Hepatocyte (in vitro differentiated cells): ENCODE results near the gene GFY. TPM values are rescaled to one million over a fixed set of nuclear protein-coding genes. Genes with fewer than 3 reads are reported as not detected.

Experiments
- DNase-seq: peaks from one replicate; pipeline ENCODE4 v3.0.0-alpha.2; 2016; ENCODE audit warnings: low spot score
- H2AFZ ChIP-seq: fragments of 200-600 bp; sonication (generic); 2 replicates; pipeline ENCODE4 v1.6.0; 2016; ENCODE audit warnings: antibody characterized with exemption, mild to moderate bottlenecking
- H3K27ac ChIP-seq: fragments of 200-600 bp; sonication (generic); 2 replicates; pipeline ENCODE4 v1.5.1; 2016; ENCODE audit warnings: mild to moderate bottlenecking
- H3K27me3 ChIP-seq: fragments of 200-600 bp; sonication (generic); 2 replicates; pipeline ENCODE4 v1.6.1; 2016
- H3K36me3 ChIP-seq: fragments of 200-600 bp; sonication (generic); replicated peaks from 2 replicates; pipeline ENCODE4 v1.5.1; 2016; ENCODE audit warnings: low read depth; ENCODE audit not compliant: insufficient read depth
- H3K4me1 ChIP-seq: fragments of 200-600 bp; sonication (generic); 2 replicates; pipeline ENCODE4 v1.5.1; 2016; ENCODE audit warnings: mild to moderate bottlenecking, moderate library complexity; ENCODE audit not compliant: insufficient read depth
- H3K4me2 ChIP-seq: fragments of 200-600 bp; sonication (generic); 2 replicates; pipeline ENCODE4 v1.6.0; 2016
- H3K4me3 ChIP-seq: fragments of 200-600 bp; sonication (generic); 2 replicates; pipeline ENCODE4 v1.5.1; 2016; ENCODE audit warnings: mild to moderate bottlenecking
- H3K79me2 ChIP-seq: fragments of 200-600 bp; sonication (generic); 2 replicates; pipeline ENCODE4 v1.6.0; 2017; ENCODE audit warnings: mild to moderate bottlenecking
- H3K9me2 ChIP-seq: fragments of 200-600 bp; sonication (generic); replicated peaks from 2 replicates; pipeline ENCODE4 v1.6.0; 2017; ENCODE audit warnings: mild to moderate bottlenecking; ENCODE audit not compliant: insufficient read depth
- H3K9me3 ChIP-seq: fragments of 200-600 bp; sonication (generic); 2 replicates; pipeline ENCODE4 v1.5.1; 2016; ENCODE audit warnings: low read depth, mild to moderate bottlenecking
- H4K20me1 ChIP-seq: fragments of 200-600 bp; sonication (generic); 2 replicates; pipeline ENCODE4 v1.6.0; 2016; ENCODE audit warnings: mild to moderate bottlenecking; ENCODE audit not compliant: insufficient read depth, poor library complexity, severe bottlenecking
- EZH2 ChIP-seq: fragments of 200-600 bp; sonication (generic); IDR thresholded peaks from 2 replicates; pipeline ENCODE4 v1.6.1; 2016; ENCODE audit warnings: antibody characterized with exemption, mild to moderate bottlenecking, borderline replicate concordance
- EZH2phosphoT487 ChIP-seq: fragments of 200-600 bp; sonication (generic); IDR thresholded peaks from one replicate; pipeline ENCODE4 v1.6.1; 2018; ENCODE audit warnings: antibody characterized with exemption, mild to moderate bottlenecking, low read depth, moderate library complexity; ENCODE audit not compliant: unreplicated experiment, severe bottlenecking
- WGBS: methylation state at CpG from one replicate; pipeline ENCODE4 v1.1.6; 2016; ENCODE audit warnings: low lambda C conversion rate; ENCODE audit errors: missing lambda C conversion rate; 5-methylcytosine and 5-hydroxymethylcytosine counted together
- polyA plus RNA-seq: library from polyadenylated mRNA; unstranded; fragments of >200 nt; fragmentation: Nextera tagmentation; extraction: Ambion mirVana; gene quantifications from 2 replicates; pipeline ENCODE4 v1.2.1, GENCODE V29; 2016
- total RNA-seq: library from RNA; depleted of rRNA; stranded (reverse); fragments of >200 nt; gene quantifications from 2 replicates; pipeline ENCODE4 v1.2.3, GENCODE V29; 2014
- TF ChIP-seq, protein P1 (sequence below): fragments of 200-600 bp; sonication (generic); IDR thresholded peaks from 2 replicates; pipeline ENCODE4 v1.5.1; 2016; ENCODE audit warnings: antibody characterized with exemption, mild to moderate bottlenecking; ENCODE audit not compliant: poor library complexity

GFY gene
- total and polyA plus RNA-seq, 2 experiments from 2014 or later, result not detected

DNA sequence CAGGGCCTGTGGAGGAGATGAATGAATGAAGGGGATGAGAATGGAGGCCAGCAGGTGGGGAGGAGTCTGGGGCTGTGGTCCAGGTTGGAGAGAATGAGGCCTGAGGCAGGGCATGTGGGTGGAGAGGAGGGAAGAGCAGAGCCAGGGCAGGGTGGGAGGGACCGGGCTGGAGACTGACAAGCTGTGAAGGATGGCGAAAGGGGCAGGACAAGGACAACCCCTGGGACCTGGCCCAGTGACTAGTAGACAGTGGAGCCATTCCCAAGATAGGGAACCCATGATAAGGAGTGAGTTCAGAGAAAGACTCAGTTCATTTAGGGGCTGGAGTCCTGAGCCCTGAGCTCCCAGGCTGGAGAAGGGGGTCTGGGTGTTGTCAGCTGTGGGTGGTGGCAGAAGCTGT lies 5.0 kb upstream of the GFY start:
- H2AFZ ChIP-seq, result no peak overlapping the region
- TF ChIP-seq EZH2phosphoT487, result no peak
- TF ChIP-seq, protein P1, sequence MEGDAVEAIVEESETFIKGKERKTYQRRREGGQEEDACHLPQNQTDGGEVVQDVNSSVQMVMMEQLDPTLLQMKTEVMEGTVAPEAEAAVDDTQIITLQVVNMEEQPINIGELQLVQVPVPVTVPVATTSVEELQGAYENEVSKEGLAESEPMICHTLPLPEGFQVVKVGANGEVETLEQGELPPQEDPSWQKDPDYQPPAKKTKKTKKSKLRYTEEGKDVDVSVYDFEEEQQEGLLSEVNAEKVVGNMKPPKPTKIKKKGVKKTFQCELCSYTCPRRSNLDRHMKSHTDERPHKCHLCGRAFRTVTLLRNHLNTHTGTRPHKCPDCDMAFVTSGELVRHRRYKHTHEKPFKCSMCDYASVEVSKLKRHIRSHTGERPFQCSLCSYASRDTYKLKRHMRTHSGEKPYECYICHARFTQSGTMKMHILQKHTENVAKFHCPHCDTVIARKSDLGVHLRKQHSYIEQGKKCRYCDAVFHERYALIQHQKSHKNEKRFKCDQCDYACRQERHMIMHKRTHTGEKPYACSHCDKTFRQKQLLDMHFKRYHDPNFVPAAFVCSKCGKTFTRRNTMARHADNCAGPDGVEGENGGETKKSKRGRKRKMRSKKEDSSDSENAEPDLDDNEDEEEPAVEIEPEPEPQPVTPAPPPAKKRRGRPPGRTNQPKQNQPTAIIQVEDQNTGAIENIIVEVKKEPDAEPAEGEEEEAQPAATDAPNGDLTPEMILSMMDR, result no peak
- TF ChIP-seq EZH2, result no peak
- H4K20me1 ChIP-seq, result no peaks in the 10 kb centered on the region
- H3K9me2 ChIP-seq, result no peaks in the 10 kb centered on the region
- H3K79me2 ChIP-seq, result no peaks in the 10 kb centered on the region
- H3K27ac ChIP-seq, result no peak overlapping the region
- H3K4me2 ChIP-seq, result no peak overlapping the region
- no peak overlapping the region for H3K4me3 ChIP-seq
- WGBS, result no CpG with 5 or more reads among the region's 2 CpGs
- no peaks in the 10 kb centered on the region for H3K9me3 ChIP-seq
- H3K4me1 ChIP-seq, result peaks cover 3% of the 10 kb centered on the region
- H3K27me3 ChIP-seq, result peaks cover 88% of the 10 kb centered on the region
- H3K36me3 ChIP-seq, result no peaks in the 10 kb centered on the region
- DNase-seq, result no peak

DNA sequence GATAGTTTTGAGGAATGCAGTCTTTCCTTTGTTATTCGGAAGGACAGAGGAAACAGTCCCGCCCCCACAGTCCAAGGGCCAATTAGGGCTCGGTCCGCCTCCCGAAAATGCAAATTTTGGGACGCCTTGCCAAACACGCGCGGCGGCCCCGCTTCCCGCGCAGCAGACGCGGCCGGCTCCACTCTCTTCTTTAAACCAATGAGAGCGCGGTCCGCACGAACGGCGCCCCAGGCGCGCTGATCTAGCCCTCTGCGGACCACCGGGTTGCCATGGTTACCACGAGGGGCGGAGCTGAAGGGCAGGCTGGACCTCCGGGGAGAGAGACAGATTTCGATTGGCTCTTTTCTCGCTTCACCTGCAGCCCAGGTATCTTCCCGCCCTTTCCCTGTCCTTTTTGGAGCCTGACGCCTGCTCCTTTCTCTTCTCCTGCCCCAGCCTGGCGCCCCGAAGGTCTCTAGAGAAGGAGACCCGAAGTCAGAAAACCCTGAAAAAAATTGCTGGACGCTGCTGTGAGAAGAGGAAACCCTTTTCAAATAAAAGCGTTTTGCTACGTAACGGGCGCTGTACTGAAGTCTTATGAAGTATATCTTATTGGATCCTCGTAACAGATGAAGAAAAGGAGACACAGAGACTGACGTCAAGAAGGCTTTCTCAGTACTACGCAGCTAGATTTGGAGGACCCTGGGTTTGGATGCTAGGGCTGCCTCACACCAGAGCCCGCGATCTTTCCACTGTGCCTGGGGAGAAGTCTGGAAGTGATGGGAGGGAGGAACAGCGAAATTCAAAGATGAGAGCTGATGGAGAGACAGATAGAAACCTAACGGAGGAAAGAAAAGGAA lies 3.9 kb upstream of the GFY start:
- Histone ChIP-seq H3K79me2 (no peaks in the 10 kb centered on the region), H3K9me3 (no peaks in the 10 kb centered on the region), H3K27me3 (peaks cover 97% of the 10 kb centered on the region), H3K9me2 (no peaks in the 10 kb centered on the region), H3K4me1 (peaks cover 3% of the 10 kb centered on the region), H3K27ac (no peak overlapping the region), H3K4me3 (no peak overlapping the region), H2AFZ (no peak overlapping the region), H3K36me3 (no peaks in the 10 kb centered on the region), H3K4me2 (peak overlapping the region; percentile 68), H4K20me1 (no peaks in the 10 kb centered on the region)
- DNase-seq, result peak; percentile 49
- WGBS, result 19% methylated on average over 48 of the region's 48 CpGs
- TF ChIP-seq, protein P1, result no peak
- TF ChIP-seq EZH2phosphoT487 (peak; percentile 28), EZH2 (peak; percentile 81)

DNA sequence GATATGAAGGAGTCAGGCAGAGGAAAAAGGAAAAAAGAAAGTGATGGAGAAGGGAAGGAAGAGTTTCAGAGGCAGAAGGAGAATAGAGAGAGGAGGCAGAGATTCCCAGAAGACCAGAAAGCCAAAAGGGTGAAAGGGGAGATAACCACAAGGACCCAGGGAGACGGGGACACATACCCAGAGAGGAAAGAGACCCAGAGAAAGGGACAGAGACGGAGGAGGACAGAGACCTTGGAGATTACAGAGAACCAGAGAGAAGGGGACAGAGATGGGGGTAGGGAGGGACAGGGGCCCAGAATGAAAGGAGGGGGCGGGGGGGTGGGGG lies 3.3 kb upstream of the GFY start:
- H2AFZ ChIP-seq, result no peak overlapping the region
- H3K4me1 ChIP-seq, result peaks cover 3% of the 10 kb centered on the region
- no peak overlapping the region for H3K4me3 ChIP-seq
- no peaks in the 10 kb centered on the region for H3K9me2 ChIP-seq
- no peaks in the 10 kb centered on the region for H4K20me1 ChIP-seq
- no peaks in the 10 kb centered on the region for H3K79me2 ChIP-seq
- no peak overlapping the region for H3K27ac ChIP-seq
- H3K4me2 ChIP-seq, result no peak overlapping the region
- no peaks in the 10 kb centered on the region for H3K36me3 ChIP-seq
- no peak for DNase-seq
- H3K9me3 ChIP-seq, result no peaks in the 10 kb centered on the region
- H3K27me3 ChIP-seq, result peaks cover 97% of the 10 kb centered on the region
- whole genome bisulfite sequencing, result 75% methylated on average over 1 of the region's 3 CpGs
- TF ChIP-seq, protein P1, result no peak
- TF ChIP-seq EZH2phosphoT487, result no peak
- no peak for TF ChIP-seq EZH2
